22Rv1 (cell line): ENCODE measurements around the gene LRBA.

Experiments
- H3K27ac ChIP-seq: fragments of 450-650 bp; 2 replicates; pipeline ENCODE4 v1.5.1; 2017
- CTCF ChIP-seq: fragments of 450-650 bp; IDR thresholded peaks from 2 replicates; pipeline ENCODE4 v1.5.1; 2017; ENCODE audit warnings: mild to moderate bottlenecking
- ZFX ChIP-seq: fragments of 450-650 bp; IDR thresholded peaks from 2 replicates; pipeline ENCODE4 v1.6.1; 2017; ENCODE audit warnings: antibody characterized with exemption, borderline replicate concordance

The LRBA gene

GRCh38 chr4:150363721-150364688 lies 651.1 kb downstream of the LRBA start:
- H3K27ac ChIP-seq: no peak overlapping the region
- no peak for TF ChIP-seq CTCF
- no peak for TF ChIP-seq ZFX

GRCh38 chr4:150358691-150359090 lies 656.4 kb downstream of the LRBA start:
- H3K27ac ChIP-seq: no peak overlapping the region
- TF ChIP-seq CTCF: no peak
- no peak for TF ChIP-seq ZFX

- no peak overlapping the region for H3K27ac ChIP-seq
- TF ChIP-seq ZFX: no peak
- TF ChIP-seq CTCF: no peak
Observed at GRCh38 chr4:150357829-150358228, 657.3 kb downstream of the LRBA start.

GRCh38 chr4:150355858-150356455 lies 659.1 kb downstream of the LRBA start:
- H3K27ac ChIP-seq: no peak overlapping the region
- TF ChIP-seq ZFX (no peak), CTCF (no peak)

GRCh38 chr4:150355418-150355817 lies 659.7 kb downstream of the LRBA start:
- H3K27ac ChIP-seq: no peak overlapping the region

GRCh38 chr4:150354214-150354796 lies 660.8 kb downstream of the LRBA start:
- no peak for TF ChIP-seq ZFX
- H3K27ac ChIP-seq: no peak overlapping the region

More at GRCh38 chr4:150355418-150355817, 659.7 kb downstream of the LRBA start:
- no peak for TF ChIP-seq ZFX
- TF ChIP-seq CTCF: no peak

GRCh38 chr4:150348079-150348478 lies 667.0 kb downstream of the LRBA start:
- no peak for TF ChIP-seq CTCF
- no peak for TF ChIP-seq ZFX
- H3K27ac ChIP-seq: no peak overlapping the region
